K562 (cell line): ENCODE measurements around the gene LY6G6D. TPM values are rescaled to one million over a fixed set of nuclear protein-coding genes. Genes with fewer than 3 reads are reported as not detected.

Experiments
- ATAC-seq: fragments of 200-7000 bp; cut with Tn5 transposase; 3 replicates; pipeline ENCODE4 v1.9.1; 2020; ENCODE audit warnings: moderate library complexity
- BruUV-seq: library from RNA; stranded (reverse); fragments of 400-500 nt; replicated peaks from 2 replicates; lab custom pipeline; 2021; lab: Mats Ljungman, UMichigan
- CTCF ChIA-PET: fragments of 300-600 bp; formaldehyde crosslinking; extraction: SDS; loops from one replicate; lab custom pipeline; 2021; ENCODE audit warnings: low intra/inter-chr PET ratio; lab: Yijun Ruan, JAX
- POLR2A ChIA-PET: fragments of 300-600, 350-650 bp; sonication (Branson Sonifier 250); formaldehyde crosslinking; extraction: SDS; loops from one replicate; lab custom pipeline; 2021; ENCODE audit warnings: antibody characterized with exemption, inconsistent platforms; lab: Yijun Ruan, JAX
- DNase-seq, 4 experiments: peaks; one replicate each; pipeline versions ENCODE4 v3.0.0 to v3.0.0-alpha.2; 2011 to 2018; ENCODE audit warnings: low spot score in 3 of 4, mixed read lengths in 3 of 4; ENCODE audit errors: extremely low read depth in 1 of 4
- FAIRE-seq: peaks from 2 replicates; lab custom pipeline; 2011; peaks lifted over from hg19 to GRCh38; lab: Jason Lieb, UNC
- H2AFZ ChIP-seq: 2 replicates; pipeline ENCODE4 v1.6.0; 2011; ENCODE audit warnings: low read depth, low read length, control low read depth, inconsistent platforms
- H3K27ac ChIP-seq: fragments of 200-600 bp; 3 replicates; pipeline ENCODE4 v1.8.0; 2011; ENCODE audit warnings: low read depth, mild to moderate bottlenecking, control low read depth, inconsistent platforms, low read length, moderate library complexity, mixed read lengths; ENCODE audit errors: extremely low read depth
- H3K27me3 ChIP-seq, 2 experiments: fragments of 300-600 bp in 1 of 2; 2 replicates in 1 of 2; 3 replicates in 1 of 2; pipeline versions ENCODE4 v1.6.0 to v1.8.0; 2011; ENCODE audit warnings: inconsistent platforms in 2 of 2, low read length in 2 of 2, mild to moderate bottlenecking in 1 of 2, mixed read lengths in 1 of 2, moderate library complexity in 1 of 2; ENCODE audit not compliant: control insufficient read depth in 2 of 2, insufficient read depth in 2 of 2
- H3K36me3 ChIP-seq: fragments of 300-600 bp; 3 replicates; pipeline ENCODE4 v1.8.0; 2011; ENCODE audit warnings: mild to moderate bottlenecking, low read length, inconsistent platforms; ENCODE audit not compliant: control insufficient read depth, insufficient read depth
- H3K4me1 ChIP-seq, 2 experiments: fragments of 200-600 bp in 1 of 2; replicated peaks in 1 of 2; 2 replicates in 1 of 2; 3 replicates in 1 of 2; pipeline versions ENCODE4 v1.5.1 to v1.8.0; 2011; ENCODE audit warnings: inconsistent platforms in 2 of 2, low read length in 2 of 2, mild to moderate bottlenecking in 1 of 2, mixed read lengths in 1 of 2, moderate library complexity in 1 of 2; ENCODE audit not compliant: control insufficient read depth in 2 of 2, insufficient read depth in 2 of 2
- H3K4me2 ChIP-seq: 2 replicates; pipeline ENCODE4 v1.6.1; 2011; ENCODE audit warnings: low read length, control low read depth, inconsistent platforms, mixed read lengths; ENCODE audit not compliant: insufficient read depth
- H3K4me3 ChIP-seq: fragments of 200-600 bp; sonication (generic), shearing (Covaris generic); 2 replicates; pipeline ENCODE4 v1.5.1; 2016; ENCODE audit warnings: control low read depth, inconsistent platforms
- H3K79me2 ChIP-seq: fragments of 200-600 bp; 3 replicates; pipeline ENCODE4 v1.8.0; 2011; ENCODE audit warnings: low read length, inconsistent platforms; ENCODE audit not compliant: control insufficient read depth, insufficient read depth
- H3K9ac ChIP-seq, 2 experiments: 2 replicates each; pipeline versions ENCODE4 v1.6.0 to v1.6.1; 2011; ENCODE audit warnings: low read depth in 2 of 2, low read length in 2 of 2, control low read depth in 1 of 2, inconsistent platforms in 1 of 2, mild to moderate bottlenecking in 1 of 2, mixed read lengths in 1 of 2; ENCODE audit not compliant: insufficient read depth in 1 of 2
- H3K9me1 ChIP-seq: one replicate; pipeline ENCODE4 v1.6.0; 2011; ENCODE audit warnings: inconsistent platforms, mild to moderate bottlenecking, low read length, moderate library complexity; ENCODE audit not compliant: control insufficient read depth, insufficient read depth
- H3K9me3 ChIP-seq: replicated peaks from 2 replicates; pipeline ENCODE4 v1.5.1; 2011; ENCODE audit warnings: low read depth, low read length, inconsistent platforms; ENCODE audit not compliant: control insufficient read depth, insufficient read depth
- H4K20me1 ChIP-seq: replicated peaks from 2 replicates; pipeline ENCODE4 v1.6.1; 2011; ENCODE audit warnings: low read length, inconsistent platforms, mixed read lengths; ENCODE audit not compliant: control insufficient read depth, insufficient read depth
- POLR2G ChIP-seq: fragments of 200-400 bp; formaldehyde crosslinking; IDR thresholded peaks from 2 replicates; pipeline ENCODE4 v1.6.1; 2017; ENCODE audit warnings: low read depth, mild to moderate bottlenecking, antibody characterized with exemption, low read length, moderate library complexity
- RB1 ChIP-seq: fragments of 450-650 bp; IDR thresholded peaks from 2 replicates; pipeline ENCODE4 v1.6.1; 2017; ENCODE audit warnings: low read depth, mild to moderate bottlenecking
- WGBS: fragments of 100-300 bp; shearing (Covaris generic); methylation state at CpG from one replicate; pipeline ENCODE4 v1.1.6; 2016; ENCODE audit warnings: low coverage, mixed read lengths; ENCODE audit not compliant: insufficient coverage; ENCODE audit errors: missing lambda C conversion rate; 5-methylcytosine and 5-hydroxymethylcytosine counted together
- in situ Hi-C: fragments of 300-500 bp; cut with MboI; formaldehyde crosslinking; loops from 4 replicates; pipeline ENCODE4 v1.15.0; 2018; ENCODE audit warnings: inconsistent platforms, mixed read lengths
- intact Hi-C: fragments of 100-400 bp; cut with micrococcal nuclease; formaldehyde crosslinking; loops from 2 replicates; pipeline ENCODE4 v1.14.2; 2022
- polyA plus RNA-seq, 8 experiments: library from polyadenylated mRNA; depleted of rRNA in 4 of 8; stranded (reverse) in 5 of 8; unstranded in 3 of 8; fragments of >200 nt; fragmentation: Nextera tagmentation in 2 of 8; fragmentation: Illumina TruSeq in 1 of 8; extraction: Ambion mirVana in 2 of 8; extraction: Trizol in 1 of 8; gene quantifications; 2 replicates each; pipeline versions ENCODE4 v1.2.1 to v1.2.3, GENCODE V29; 2011 to 2014; ENCODE audit warnings: inconsistent platforms in 1 of 8, missing spikeins in 1 of 8
- total RNA-seq, 7 experiments: library from RNA; depleted of rRNA in 6 of 7; stranded (reverse); fragments of >200 nt in 6 of 7; fragmentation: Illumina TruSeq in 2 of 7; extraction: Trizol in 2 of 7; gene quantifications; 2 replicates each; pipeline versions ENCODE4 v1.2.1 to v1.2.3, GENCODE V29; 2011 to 2021; ENCODE audit warnings: low replicate concordance in 1 of 7
- TF ChIP-seq, protein P1 (sequence below): fragments of 450-650 bp; IDR thresholded peaks from 2 replicates; pipeline ENCODE4 v1.6.1; 2016
- TF ChIP-seq, protein P2 (sequence below), 2 experiments: fragments of 250-450 bp in 1 of 2; fragments of 450-650 bp in 1 of 2; sonication (Bioruptor Pico) in 1 of 2; IDR thresholded peaks; 2 replicates each; pipeline versions ENCODE4 v1.6.1 to v1.8.0; 2016 to 2021; ENCODE audit warnings: mild to moderate bottlenecking in 2 of 2, moderate library complexity in 2 of 2, missing compliant biosample characterization in 1 of 2, missing genetic modification characterization in 1 of 2

The LY6G6D gene
- total and polyA plus RNA-seq, 9 of the 15 experiments (the other 6 are each of a cell fraction or from before 2014, with no cell fraction given): 0.30 to 0.38 TPM; not detected in 7

DNA sequence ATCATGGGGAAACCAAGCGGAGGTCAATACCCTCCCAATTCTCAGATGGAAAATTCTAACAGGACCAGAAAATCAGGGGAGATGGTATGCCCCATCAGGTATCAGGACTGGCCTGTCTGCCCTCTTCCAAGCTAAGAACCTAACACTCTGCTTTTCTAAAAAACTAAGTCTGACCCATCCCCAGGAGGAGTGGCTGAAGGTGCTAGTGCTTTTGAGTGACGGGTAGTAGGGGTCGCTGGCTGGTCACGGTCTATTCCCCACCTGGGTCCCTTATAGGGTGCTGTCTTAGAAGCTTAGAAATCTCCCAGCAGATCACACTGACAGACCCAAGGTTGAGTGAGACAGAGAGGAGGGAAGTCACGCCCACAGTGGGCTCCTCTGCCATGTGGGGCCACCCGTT lies 21.6 kb upstream of the LY6G6D start:
- no peak for DNase-seq
- H3K4me1 ChIP-seq: peaks cover 38 to 40% of the 10 kb centered on the region in 2 experiments
- TF ChIP-seq, protein P1, sequence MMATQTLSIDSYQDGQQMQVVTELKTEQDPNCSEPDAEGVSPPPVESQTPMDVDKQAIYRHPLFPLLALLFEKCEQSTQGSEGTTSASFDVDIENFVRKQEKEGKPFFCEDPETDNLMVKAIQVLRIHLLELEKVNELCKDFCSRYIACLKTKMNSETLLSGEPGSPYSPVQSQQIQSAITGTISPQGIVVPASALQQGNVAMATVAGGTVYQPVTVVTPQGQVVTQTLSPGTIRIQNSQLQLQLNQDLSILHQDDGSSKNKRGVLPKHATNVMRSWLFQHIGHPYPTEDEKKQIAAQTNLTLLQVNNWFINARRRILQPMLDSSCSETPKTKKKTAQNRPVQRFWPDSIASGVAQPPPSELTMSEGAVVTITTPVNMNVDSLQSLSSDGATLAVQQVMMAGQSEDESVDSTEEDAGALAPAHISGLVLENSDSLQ: peak; percentile 80
- TF ChIP-seq RB1 (0 out of 2 replicates have a peak, but pooled peaks have one; percentile 10), POLR2G (no peak)
- TF ChIP-seq, protein P2, sequence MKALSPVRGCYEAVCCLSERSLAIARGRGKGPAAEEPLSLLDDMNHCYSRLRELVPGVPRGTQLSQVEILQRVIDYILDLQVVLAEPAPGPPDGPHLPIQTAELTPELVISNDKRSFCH (CRISPR knock-in tag; IDR thresholded peaks at IDR 0.05): 0 out of 2 replicates have a peak, but pooled peaks have one; percentile 67
- TF ChIP-seq, protein P2 (tag; IDR thresholded peaks at IDR 0.05): no peak
- no peaks in the 10 kb centered on the region for H4K20me1 ChIP-seq
- ChIA-PET CTCF (no interaction called here), POLR2A (interaction anchor here (0.8 to 7.1 kb wide), 15 partner anchors 9 to 163 kb away, joined by 3 to 158 read pairs (median 7); partner anchors contain the start of genes ABHD16A, CLIC1, DDAH2 and GPANK1)
- H3K79me2 ChIP-seq: peaks cover 9% of the 10 kb centered on the region; the same call in 2 of the 3 replicates
- H3K4me2 ChIP-seq: no peak overlapping the region
- intact Hi-C loops (no loop called here), in situ Hi-C loops (no loop called here)
- H3K9me3 ChIP-seq: no peaks in the 10 kb centered on the region
- no peak overlapping the region for H3K27ac ChIP-seq
- H3K36me3 ChIP-seq: peaks cover 87% of the 10 kb centered on the region
- no TSS peak for BruUV-seq
- 67% methylated on average over 6 of the region's 6 CpGs for WGBS
- peak overlapping the region in 1 of 2 experiments; percentile 59; a peak in 2 of 4 replicates for H3K9ac ChIP-seq
- FAIRE-seq: no peak
- ATAC-seq: no peak
- no peak overlapping the region for H3K4me3 ChIP-seq
- no peak overlapping the region for H2AFZ ChIP-seq
- H3K9me1 ChIP-seq: peaks cover 5% of the 10 kb centered on the region
- no peaks in the 10 kb centered on the region for H3K27me3 ChIP-seq
